Activated CD4-positive, alpha-beta T cell treated with anti-CD3 and anti-CD28 coated beads for 36 hours (primary cell): ENCODE results near the gene UBE2H. TPM values are rescaled to one million over a fixed set of nuclear protein-coding genes. Genes with fewer than 3 reads are reported as not detected.
A peak's percentile ranks its signal among the peaks of the same experiment; 100 is the strongest.
"Not testable (repeated sequence)": the region's sequence is repeated elsewhere in the genome, so short reads cannot be mapped to it uniquely, and the experiment has no call there.

Experiments used
- ATAC-seq: fragments of 200-7000 bp; cut with Tn5 transposase; one replicate; pipeline ENCODE4 v1.10.0; 2021; ENCODE audit warnings: mild to moderate bottlenecking, moderate library complexity
- CTCF ChIA-PET: fragments of 350-600 bp; sonication (Branson Sonifier 250); formaldehyde crosslinking; loops from one replicate; lab custom pipeline; 2021; ENCODE audit warnings: antibody characterized with exemption; lab: Charles Lee
- POLR2A ChIA-PET: fragments of 350-600 bp; sonication (Branson Sonifier 250); formaldehyde crosslinking; loops from one replicate; lab custom pipeline; 2021; ENCODE audit warnings: antibody characterized with exemption, inconsistent platforms; lab: Charles Lee
- DNase-seq: peaks from one replicate; pipeline ENCODE4 v3.0.0-alpha.2; 2020
- H3K27ac Mint-ChIP-seq: one replicate; pipeline ENCODE4 v1.8.0; 2021; ENCODE audit warnings: mixed read lengths
- H3K27me3 Mint-ChIP-seq: one replicate; pipeline ENCODE4 v1.8.0; 2021; ENCODE audit warnings: mixed read lengths
- H3K36me3 Mint-ChIP-seq: one replicate; pipeline ENCODE4 v1.8.0; 2021; ENCODE audit warnings: low read depth, mixed read lengths
- H3K4me1 Mint-ChIP-seq: one replicate; pipeline ENCODE4 v1.8.0; 2021; ENCODE audit warnings: mixed read lengths
- H3K4me3 Mint-ChIP-seq: one replicate; pipeline ENCODE4 v1.8.0; 2021; ENCODE audit warnings: mild to moderate bottlenecking, moderate library complexity, mixed read lengths
- H3K9me3 Mint-ChIP-seq: one replicate; pipeline ENCODE4 v1.8.0; 2021; ENCODE audit warnings: low read depth, mixed read lengths
- intact Hi-C, 2 experiments: fragments of 100-400 bp; cut with DNase I in 1 of 2; cut with micrococcal nuclease in 1 of 2; formaldehyde crosslinking; loops; one replicate each; pipeline versions ENCODE4 v1.14.2 to v1.15.1; 2022 to 2024; cut with DNase I, micrococcal nuclease
- total RNA-seq, 2 experiments: library from RNA; stranded (reverse); gene quantifications; one replicate each; pipeline ENCODE4 v1.2.3, GENCODE V29; 2021

Gene UBE2H
- total RNA-seq, 2 experiments from 2014 or later = 25.6 to 40.7 TPM

DNA sequence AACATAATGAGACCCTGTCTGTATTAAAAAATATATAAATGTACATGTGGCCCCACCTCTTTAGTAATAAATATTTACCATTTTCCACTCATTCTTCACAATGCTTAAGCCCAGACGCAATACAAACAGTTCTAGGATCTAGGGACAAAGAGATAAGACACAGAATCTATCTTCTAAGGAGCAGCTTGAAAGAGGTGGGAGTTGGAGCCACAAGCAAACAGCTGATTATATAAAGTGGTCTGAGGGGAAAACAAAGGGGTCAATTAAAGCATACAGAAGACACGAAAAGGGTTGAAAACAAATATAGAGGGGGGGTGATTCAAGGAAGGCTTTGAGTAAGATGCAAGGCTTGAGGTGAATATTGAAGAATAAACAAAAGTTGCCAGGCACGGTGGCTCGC lies 43.1 kb downstream of the UBE2H start:
- Mint-ChIP-seq H3K4me3 (no peak overlapping the region), H3K36me3 (peaks cover 37% of the 10 kb centered on the region), H3K4me1 (peaks cover 76% of the 10 kb centered on the region), H3K9me3 (peaks cover 14% of the 10 kb centered on the region), H3K27me3 (no peaks in the 10 kb centered on the region), H3K27ac (no peak overlapping the region)
- CTCF ChIA-PET = no interaction called here
- intact Hi-C loops = loop anchor here in 1 of 2 experiments (5.0 kb wide), 1 partner anchor 43 kb away; the partner anchor contains the start of gene UBE2H
- ATAC-seq (no peak), DNase-seq (no peak)
- POLR2A ChIA-PET = no interaction called here

DNA sequence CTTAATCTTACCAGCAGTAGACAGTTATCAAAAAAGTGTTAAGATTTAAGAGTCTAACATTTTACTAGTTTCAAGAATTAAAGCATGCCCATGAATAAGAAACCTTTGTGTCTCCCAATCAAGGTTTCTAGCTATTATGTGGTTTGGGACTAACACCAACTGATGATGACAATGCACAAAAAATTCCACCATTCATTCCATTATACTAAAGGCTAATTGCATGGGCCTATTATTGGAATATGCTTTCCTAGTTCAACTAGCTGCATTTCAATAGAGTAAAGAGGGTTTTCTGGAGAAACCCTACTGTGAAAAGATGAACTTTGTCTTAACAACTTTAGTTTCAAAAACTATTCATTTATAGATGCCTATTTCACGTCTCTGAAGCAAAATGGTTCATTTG lies 44.6 kb downstream of the UBE2H start:
- peak overlapping the region; percentile 32 for H3K27ac Mint-ChIP-seq
- H3K4me3 Mint-ChIP-seq = no peak overlapping the region
- DNase-seq (no peak), ATAC-seq (no peak)
- POLR2A ChIA-PET = no interaction called here
- CTCF ChIA-PET = interaction anchor here (0.6 to 1.2 kb wide), 2 partner anchors 10 to 269 kb away, joined by 3 read pairs; no protein-coding TSS in a partner anchor
- no peaks in the 10 kb centered on the region for H3K27me3 Mint-ChIP-seq
- intact Hi-C loops = loop anchor here in 1 of 2 experiments (5.0 kb wide), 1 partner anchor 44 kb away; the partner anchor contains the start of gene UBE2H
- peaks cover 36% of the 10 kb centered on the region for H3K36me3 Mint-ChIP-seq
- peaks cover 14% of the 10 kb centered on the region for H3K9me3 Mint-ChIP-seq
- H3K4me1 Mint-ChIP-seq = peaks cover 79% of the 10 kb centered on the region

DNA sequence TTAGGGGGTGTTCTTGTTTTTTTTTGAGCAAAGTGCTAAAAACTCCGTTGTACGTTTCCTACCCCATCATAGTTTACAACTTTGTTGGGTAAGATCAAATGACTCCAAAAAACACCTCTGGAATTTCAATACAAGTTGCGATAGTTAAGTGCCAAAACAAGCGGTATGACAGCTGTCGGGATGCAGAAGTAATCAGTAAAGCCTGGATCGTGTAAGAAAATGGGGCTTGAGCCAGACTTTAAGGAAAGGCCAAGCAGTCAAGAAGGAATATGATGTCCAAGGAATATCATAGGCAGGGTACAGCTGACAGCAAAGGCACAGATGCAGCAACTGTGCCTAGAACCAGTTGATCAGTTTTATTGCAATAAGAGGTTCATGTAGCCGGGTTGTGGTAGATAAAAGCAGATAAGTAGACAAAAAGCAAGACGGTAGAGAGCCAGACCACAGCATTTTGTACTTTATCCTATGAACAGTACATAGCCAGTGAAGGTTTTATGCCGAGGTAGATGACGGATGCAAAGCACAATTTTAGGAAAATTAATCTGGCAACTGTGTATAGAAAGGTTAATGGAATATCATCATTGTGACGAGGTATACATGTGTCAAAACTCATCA lies 45.5 kb downstream of the UBE2H start:
- no peak for DNase-seq
- ChIA-PET POLR2A (interaction anchor here (0.6 to 1.1 kb wide), 3 partner anchors 41 to 54 kb away, joined by 3 read pairs; no protein-coding TSS in a partner anchor), CTCF (interaction anchor here (0.6 to 1.5 kb wide), 2 partner anchors 104 to 812 kb away, joined by 4 to 6 read pairs; no protein-coding TSS in a partner anchor)
- no peaks in the 10 kb centered on the region for H3K27me3 Mint-ChIP-seq
- no peak for ATAC-seq
- H3K36me3 Mint-ChIP-seq = peaks cover 36% of the 10 kb centered on the region
- H3K9me3 Mint-ChIP-seq = peaks cover 14% of the 10 kb centered on the region
- peaks cover 88% of the 10 kb centered on the region for H3K4me1 Mint-ChIP-seq
- intact Hi-C loops = loop anchor here in 1 of 2 experiments (5.0 kb wide), 1 partner anchor 45 kb away; the partner anchor contains the start of gene UBE2H
- H3K4me3 Mint-ChIP-seq = no peak overlapping the region
- peak overlapping the region; percentile 56 for H3K27ac Mint-ChIP-seq

DNA sequence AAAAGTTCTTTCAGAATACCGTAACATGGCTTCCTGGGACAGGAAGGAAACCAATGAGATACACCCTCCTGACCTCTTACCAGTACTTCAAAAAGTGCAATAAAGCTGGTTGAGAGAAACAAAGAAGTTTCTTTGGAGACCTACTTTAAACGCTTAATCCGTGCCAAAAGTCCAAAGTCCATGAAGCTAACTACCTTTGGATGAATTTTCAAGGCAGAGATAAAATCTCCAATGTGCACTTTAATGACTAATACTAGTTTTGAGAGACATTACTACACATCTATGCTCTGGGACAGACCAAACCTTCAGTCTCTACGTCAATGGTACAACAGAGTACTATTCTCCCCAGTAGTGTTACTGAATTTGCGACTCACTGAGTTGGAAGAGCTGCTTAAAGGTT lies 46.1 kb downstream of the UBE2H start:
- POLR2A ChIA-PET = interaction anchor here (0.6 to 1.1 kb wide), 3 partner anchors 42 to 54 kb away, joined by 3 read pairs; no protein-coding TSS in a partner anchor
- Mint-ChIP-seq H3K9me3 (peaks cover 14% of the 10 kb centered on the region), H3K36me3 (peaks cover 34% of the 10 kb centered on the region), H3K4me1 (peaks cover 87% of the 10 kb centered on the region), H3K27ac (peak overlapping the region; percentile 56), H3K4me3 (no peak overlapping the region), H3K27me3 (no peaks in the 10 kb centered on the region)
- intact Hi-C loops = loop anchor here (1.0 to 5.0 kb wide), 2 partner anchors 46 kb away; partner anchors contain the start of gene UBE2H (in 2 of the 2)
- CTCF ChIA-PET = interaction anchor here (0.6 to 1.5 kb wide), 2 partner anchors 104 to 811 kb away, joined by 4 to 6 read pairs; no protein-coding TSS in a partner anchor
- ATAC-seq (peak; percentile 89), DNase-seq (no peak)

DNA sequence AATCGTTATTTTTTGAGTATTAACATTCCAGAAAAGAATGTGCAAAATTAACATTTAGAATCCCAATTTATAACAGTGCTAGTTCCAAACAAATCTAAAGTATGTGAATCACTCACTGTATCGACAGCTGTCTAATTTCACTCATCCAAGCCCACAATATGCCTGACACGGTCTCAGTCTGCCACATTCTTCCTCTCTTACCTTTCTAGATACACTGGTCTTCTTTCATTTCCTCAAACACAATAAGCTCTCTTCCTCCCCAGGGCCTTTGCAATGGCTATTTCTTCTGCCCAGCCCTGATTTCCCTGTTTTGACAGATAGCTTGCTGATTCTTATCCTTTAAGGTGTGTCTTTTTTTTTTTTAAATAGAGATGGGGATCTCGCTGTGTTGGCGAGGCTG lies 48.8 kb downstream of the UBE2H start:
- intact Hi-C loops = no loop called here
- ChIA-PET POLR2A (interaction anchor here (0.6 kb wide), 1 partner anchor 47 kb away, joined by 3 read pairs; no protein-coding TSS in a partner anchor), CTCF (interaction anchor here (0.5 to 0.9 kb wide), 3 partner anchors 12 to 166 kb away, joined by 3 to 5 read pairs (median 3); no protein-coding TSS in a partner anchor)
- Mint-ChIP-seq H3K27me3 (no peaks in the 10 kb centered on the region), H3K4me3 (no peak overlapping the region), H3K36me3 (peaks cover 34% of the 10 kb centered on the region), H3K9me3 (peaks cover 14% of the 10 kb centered on the region), H3K27ac (no peak overlapping the region), H3K4me1 (peaks cover 75% of the 10 kb centered on the region)
- ATAC-seq (no peak), DNase-seq (no peak)

DNA sequence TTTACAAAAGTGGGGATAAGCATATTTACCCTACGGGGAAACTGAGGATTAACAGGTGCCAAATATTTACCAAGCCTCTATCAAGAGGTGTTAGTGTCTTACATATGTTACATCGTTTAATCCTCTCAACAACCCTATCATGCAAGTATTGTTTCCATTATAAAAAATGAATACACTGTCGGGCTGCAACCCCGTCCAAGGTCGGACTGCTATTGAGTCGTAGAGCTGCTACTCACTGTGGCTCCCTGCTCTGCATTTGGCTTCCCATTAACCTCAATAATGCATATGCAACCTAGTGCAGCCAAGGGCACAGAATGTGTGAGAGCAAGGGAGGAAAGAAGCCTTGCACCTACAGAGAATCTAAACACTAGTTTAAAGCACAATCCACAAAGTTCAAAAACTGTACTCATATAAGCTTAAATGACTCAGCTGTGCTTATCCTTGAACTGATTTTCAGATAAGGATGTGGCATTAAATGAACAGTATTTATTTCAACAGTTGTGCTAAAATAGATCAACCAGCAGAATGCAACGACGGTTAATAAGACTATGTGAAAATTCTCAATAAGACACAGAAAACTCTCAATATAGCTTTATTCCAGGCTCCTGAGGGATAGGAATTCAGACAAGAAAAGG lies 49.9 kb downstream of the UBE2H start:
- POLR2A ChIA-PET = interaction anchor here (0.6 kb wide), 1 partner anchor 432 kb away, joined by 3 read pairs; no protein-coding TSS in a partner anchor
- Mint-ChIP-seq H3K36me3 (peaks cover 29% of the 10 kb centered on the region), H3K4me1 (peaks cover 75% of the 10 kb centered on the region), H3K27me3 (no peaks in the 10 kb centered on the region), H3K4me3 (no peak overlapping the region), H3K27ac (no peak overlapping the region), H3K9me3 (peaks cover 14% of the 10 kb centered on the region)
- intact Hi-C loops = no loop called here
- ATAC-seq = peak; percentile 43
- DNase-seq = no peak
- CTCF ChIA-PET = interaction anchor here (0.5 kb wide), 1 partner anchor 53 kb away, joined by 3 read pairs; no protein-coding TSS in a partner anchor

DNA sequence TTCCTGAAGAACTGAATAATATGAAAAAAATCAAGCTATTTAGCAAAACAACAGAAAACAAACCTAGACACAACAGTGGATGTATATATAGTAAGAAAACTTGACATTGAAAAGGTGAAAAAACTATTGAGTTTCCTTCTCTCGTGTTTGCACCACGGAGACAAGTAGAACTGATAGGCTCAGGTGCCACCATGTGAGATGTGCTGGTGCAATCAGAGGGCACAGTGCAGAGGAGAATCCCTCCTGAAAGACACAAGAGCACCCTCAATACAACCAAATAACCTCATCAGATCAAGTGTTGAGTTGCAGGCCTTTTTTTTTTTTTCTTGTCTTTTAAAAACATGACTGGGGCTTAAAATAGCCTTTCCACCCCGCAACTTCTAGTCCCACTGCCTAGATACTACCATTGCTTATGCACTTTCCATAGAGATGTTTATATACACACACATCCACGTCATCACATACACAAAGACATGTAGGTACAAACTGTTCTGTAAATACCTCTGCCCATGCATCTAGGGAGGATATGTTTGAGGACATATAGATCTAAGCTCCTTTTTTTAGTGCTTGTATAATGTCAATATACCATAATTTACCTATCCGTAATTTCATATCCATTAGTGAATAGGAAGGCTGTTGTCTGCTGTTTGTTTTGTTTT lies 54.1 kb downstream of the UBE2H start:
- H3K36me3 Mint-ChIP-seq = peaks cover 13% of the 10 kb centered on the region
- peaks cover 35% of the 10 kb centered on the region for H3K4me1 Mint-ChIP-seq
- H3K4me3 Mint-ChIP-seq = no peak overlapping the region
- ChIA-PET CTCF (interaction anchor here (0.8 kb wide), 1 partner anchor 51 kb away, joined by 3 read pairs; no protein-coding TSS in a partner anchor), POLR2A (no interaction called here)
- H3K27ac Mint-ChIP-seq = no peak overlapping the region
- no peaks in the 10 kb centered on the region for H3K27me3 Mint-ChIP-seq
- intact Hi-C loops = no loop called here
- ATAC-seq = no peak
- no peak for DNase-seq
- no peaks in the 10 kb centered on the region for H3K9me3 Mint-ChIP-seq

DNA sequence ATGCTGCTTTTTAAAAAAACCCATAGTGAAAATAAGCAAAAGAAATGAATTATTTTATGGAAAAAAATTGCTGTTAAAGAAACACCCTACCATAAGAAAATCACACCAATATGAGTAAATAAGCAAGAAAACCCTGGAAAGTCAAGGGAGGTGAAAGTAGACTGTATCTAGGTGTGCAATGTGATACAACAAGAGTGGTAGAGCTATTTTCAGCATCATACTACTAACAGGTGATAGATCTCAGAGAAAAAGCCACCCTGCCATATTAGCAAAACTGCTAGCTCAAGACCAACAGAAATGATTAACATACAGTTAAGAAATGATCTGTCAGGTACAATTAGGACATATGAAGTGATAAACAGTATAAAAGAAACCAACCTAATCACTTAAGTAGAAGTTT lies 54.8 kb downstream of the UBE2H start:
- intact Hi-C loops = no loop called here
- Mint-ChIP-seq H3K27me3 (no peaks in the 10 kb centered on the region), H3K9me3 (no peaks in the 10 kb centered on the region), H3K36me3 (peaks cover 13% of the 10 kb centered on the region), H3K4me1 (peaks cover 30% of the 10 kb centered on the region), H3K4me3 (no peak overlapping the region), H3K27ac (no peak overlapping the region)
- DNase-seq (no peak), ATAC-seq (no peak)
- ChIA-PET CTCF (interaction anchor here (0.8 kb wide), 1 partner anchor 52 kb away, joined by 3 read pairs; no protein-coding TSS in a partner anchor), POLR2A (no interaction called here)

DNA sequence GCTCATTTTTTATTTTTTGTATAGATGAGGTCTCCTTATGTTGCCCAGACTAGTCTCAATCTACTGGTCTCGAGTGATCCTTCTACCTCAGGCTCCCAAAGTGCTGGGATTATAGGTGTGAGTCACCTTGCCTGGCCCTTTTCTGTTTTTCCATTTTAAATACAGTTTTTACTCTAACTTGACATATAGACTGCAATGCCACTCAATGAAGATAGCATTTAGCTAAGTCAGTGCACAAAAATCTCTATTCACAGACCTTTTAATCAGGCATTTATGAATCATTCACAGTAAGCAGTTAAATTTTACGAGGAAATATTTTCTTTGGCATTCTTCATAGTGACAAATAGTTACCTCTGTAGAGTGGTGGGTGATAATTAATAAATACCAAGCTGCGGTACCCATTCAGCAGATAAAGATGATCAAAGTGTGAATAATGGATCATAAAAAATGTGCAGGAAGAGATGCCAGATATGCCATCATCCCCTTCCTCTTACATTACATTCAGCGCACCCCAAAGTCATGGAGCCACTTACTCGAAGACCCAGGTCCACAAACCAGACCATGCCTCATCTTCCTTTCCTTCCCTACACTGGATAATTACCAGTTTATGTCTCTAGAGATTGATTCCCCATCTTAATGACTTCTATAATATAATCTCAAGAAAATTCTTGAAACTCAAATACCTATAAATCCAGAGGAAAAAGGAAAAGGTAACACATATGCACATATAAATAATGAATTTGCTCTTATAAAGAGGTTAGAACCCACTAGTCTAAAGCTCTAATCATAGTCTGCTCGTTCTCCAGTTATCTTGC lies 56.0 kb downstream of the UBE2H start:
- CTCF ChIA-PET = interaction anchor here (1.0 kb wide), 1 partner anchor 99 kb away, joined by 3 read pairs; no protein-coding TSS in a partner anchor
- H3K27ac Mint-ChIP-seq = no peak overlapping the region
- intact Hi-C loops = no loop called here
- H3K9me3 Mint-ChIP-seq = no peaks in the 10 kb centered on the region
- POLR2A ChIA-PET = no interaction called here
- ATAC-seq (no peak), DNase-seq (no peak)
- H3K36me3 Mint-ChIP-seq = peaks cover 13% of the 10 kb centered on the region
- H3K4me1 Mint-ChIP-seq = peaks cover 22% of the 10 kb centered on the region
- H3K4me3 Mint-ChIP-seq = no peak overlapping the region
- no peaks in the 10 kb centered on the region for H3K27me3 Mint-ChIP-seq

DNA sequence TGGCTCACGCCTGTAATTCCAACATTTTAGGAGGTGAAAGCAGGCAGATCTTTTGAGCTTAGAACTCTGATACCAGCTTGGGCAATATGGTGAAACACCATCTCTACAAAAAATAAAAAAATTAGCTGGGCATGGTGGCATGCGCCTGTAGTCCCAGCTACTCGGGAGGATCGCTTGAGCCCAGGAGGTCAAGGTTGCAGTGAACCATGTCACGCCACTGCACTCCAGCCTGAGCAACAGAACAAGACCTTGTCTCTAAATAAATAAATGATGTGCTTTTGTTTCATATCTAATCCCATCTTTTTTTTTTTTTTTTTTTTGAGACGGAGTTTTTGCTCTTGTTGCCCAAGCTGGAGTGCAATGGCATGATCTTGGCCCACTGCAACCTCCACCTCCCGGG lies 58.6 kb downstream of the UBE2H start:
- H3K27me3 Mint-ChIP-seq, H3K27ac Mint-ChIP-seq, POLR2A ChIA-PET, intact Hi-C loops, ATAC-seq, H3K36me3 Mint-ChIP-seq, DNase-seq, H3K4me3 Mint-ChIP-seq, H3K9me3 Mint-ChIP-seq: not testable (repeated sequence)
- peaks cover 12% of the 10 kb centered on the region for H3K4me1 Mint-ChIP-seq
- CTCF ChIA-PET = interaction anchor here (1.0 to 1.1 kb wide), 2 partner anchors 29 to 48 kb away, joined by 3 read pairs; no protein-coding TSS in a partner anchor
